ENCODE results near the gene RCOR1.

RCOR1 gene

GRCh38 chr14:102593061-102593824 is 794 bp downstream of the RCOR1 start:
- TF ChIP-seq CTCF (IDR thresholded peaks at IDR 0.05; ENCODE audit: insufficient read depth, low read length, missing control alignments): peak; percentile 41
- ChIA-PET POLR2A (no interaction called here), CTCF (interaction anchor here (0.6 to 5.1 kb wide), 12 partner anchors 8 to 300 kb away, joined by 3 to 87 read pairs (median 12); no protein-coding TSS in a partner anchor)
- H3K4me3 ChIP-seq (ENCODE audit: low read depth, low read length): peak overlapping the region; percentile 79
- no peak for DNase-seq (ENCODE audit: low read depth, low spot score)

- POLR2A ChIA-PET: no interaction called here
- H3K4me3 ChIP-seq (ENCODE audit: low read depth, low read length): peak overlapping the region; percentile 79
- CTCF ChIA-PET: interaction anchor here (0.6 to 5.1 kb wide), 25 partner anchors 8 to 344 kb away, joined by 3 to 87 read pairs (median 6); no protein-coding TSS in a partner anchor
- no peak for TF ChIP-seq CTCF (IDR thresholded peaks at IDR 0.05; ENCODE audit: insufficient read depth, low read length, missing control alignments)
- no peak for DNase-seq (ENCODE audit: low read depth, low spot score)
Observed at GRCh38 chr14:102593825-102594137, 1.3 kb downstream of the RCOR1 start.

GRCh38 chr14:102594514-102595175 is 2.2 kb downstream of the RCOR1 start:
- peak; percentile 80 for TF ChIP-seq CTCF (IDR thresholded peaks at IDR 0.05; ENCODE audit: insufficient read depth, low read length, missing control alignments)
- peak overlapping the region; percentile 79 for H3K4me3 ChIP-seq (ENCODE audit: low read depth, low read length)
- no peak for DNase-seq (ENCODE audit: low read depth, low spot score)
- POLR2A ChIA-PET: interaction anchor here (0.6 kb wide), 1 partner anchor 16 kb away, joined by 3 read pairs; no protein-coding TSS in a partner anchor
- CTCF ChIA-PET: interaction anchor here (0.6 to 5.1 kb wide), 38 partner anchors 9 to 345 kb away, joined by 3 to 87 read pairs (median 4); no protein-coding TSS in a partner anchor

GRCh38 chr14:102601378-102601925 is 9.0 kb downstream of the RCOR1 start:
- no peak for DNase-seq (ENCODE audit: low read depth, low spot score)
- H3K4me3 ChIP-seq (ENCODE audit: low read depth, low read length): no peak overlapping the region
- POLR2A ChIA-PET: no interaction called here
- no peak for TF ChIP-seq CTCF (IDR thresholded peaks at IDR 0.05; ENCODE audit: insufficient read depth, low read length, missing control alignments)
- CTCF ChIA-PET: interaction anchor here (4.5 kb wide), 1 partner anchor 7 kb away, joined by 47 read pairs; no protein-coding TSS in a partner anchor

- TF ChIP-seq CTCF (IDR thresholded peaks at IDR 0.05; ENCODE audit: insufficient read depth, low read length, missing control alignments): no peak
- H3K4me3 ChIP-seq (ENCODE audit: low read depth, low read length): no peak overlapping the region
- CTCF ChIA-PET: interaction anchor here (4.5 kb wide), 1 partner anchor 8 kb away, joined by 47 read pairs; no protein-coding TSS in a partner anchor
- DNase-seq (ENCODE audit: low read depth, low spot score): no peak
- POLR2A ChIA-PET: no interaction called here
Observed at GRCh38 chr14:102602421-102603292, 10.2 kb downstream of the RCOR1 start.

All from AG04449 (cell line).